GM12874 (cell line): Measurements from ENCODE around the gene NUP62.

Source experiments
- TF ChIP-seq, protein P1 (sequence below): IDR thresholded peaks from 2 replicates; pipeline ENCODE4 v1.5.1; 2011; ENCODE audit warnings: low read depth, mild to moderate bottlenecking, control low read depth, low read length, moderate library complexity; ENCODE audit not compliant: insufficient read depth

Gene NUP62

DNA sequence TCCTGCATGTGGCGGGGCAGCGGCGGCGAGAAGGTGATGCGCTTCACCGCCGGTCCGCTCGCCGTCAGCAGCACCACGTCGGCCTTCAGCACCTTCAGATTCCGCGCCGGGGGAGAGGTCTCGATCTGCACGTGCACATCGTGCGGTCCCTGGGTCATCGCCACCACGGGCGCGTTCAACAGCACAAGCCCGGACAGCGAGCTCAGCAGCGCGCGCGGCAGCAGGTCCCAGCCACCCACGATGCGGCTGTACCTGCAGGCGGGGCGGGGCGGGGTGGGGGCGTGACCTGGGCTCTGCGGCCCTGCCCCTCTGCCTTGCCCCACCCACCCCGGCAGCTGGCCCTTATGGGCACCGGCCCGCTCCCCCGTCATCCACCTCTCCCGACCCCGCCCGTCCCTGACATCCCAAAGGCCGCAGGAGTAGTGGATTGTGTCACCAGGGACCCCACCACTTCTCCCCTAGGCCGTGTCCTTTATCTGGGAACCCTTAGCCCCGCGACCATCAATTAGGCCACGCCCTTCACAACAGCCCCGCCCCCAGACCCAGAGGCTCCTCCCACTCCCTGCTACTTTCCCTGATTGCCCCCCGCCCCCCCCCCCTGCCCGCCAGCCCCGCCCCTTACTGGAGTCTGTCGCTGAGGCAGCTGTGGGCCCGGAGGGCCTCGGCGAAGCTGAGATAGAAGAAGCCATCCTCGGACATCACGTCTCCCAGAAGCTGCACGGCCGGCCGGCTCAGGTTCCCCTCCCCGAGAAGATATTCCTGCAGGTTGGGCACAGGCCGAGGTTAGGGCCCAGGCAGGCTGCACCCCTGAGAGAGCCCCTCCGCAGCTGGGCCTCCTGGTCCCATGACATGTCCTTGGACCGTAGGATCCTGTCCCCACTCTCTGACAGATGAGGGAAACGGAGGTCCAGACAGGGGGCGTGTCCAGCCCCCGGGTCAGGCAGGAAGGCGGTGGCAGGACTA lies 38.7 kb downstream of the NUP62 start:
- TF ChIP-seq, protein P1, sequence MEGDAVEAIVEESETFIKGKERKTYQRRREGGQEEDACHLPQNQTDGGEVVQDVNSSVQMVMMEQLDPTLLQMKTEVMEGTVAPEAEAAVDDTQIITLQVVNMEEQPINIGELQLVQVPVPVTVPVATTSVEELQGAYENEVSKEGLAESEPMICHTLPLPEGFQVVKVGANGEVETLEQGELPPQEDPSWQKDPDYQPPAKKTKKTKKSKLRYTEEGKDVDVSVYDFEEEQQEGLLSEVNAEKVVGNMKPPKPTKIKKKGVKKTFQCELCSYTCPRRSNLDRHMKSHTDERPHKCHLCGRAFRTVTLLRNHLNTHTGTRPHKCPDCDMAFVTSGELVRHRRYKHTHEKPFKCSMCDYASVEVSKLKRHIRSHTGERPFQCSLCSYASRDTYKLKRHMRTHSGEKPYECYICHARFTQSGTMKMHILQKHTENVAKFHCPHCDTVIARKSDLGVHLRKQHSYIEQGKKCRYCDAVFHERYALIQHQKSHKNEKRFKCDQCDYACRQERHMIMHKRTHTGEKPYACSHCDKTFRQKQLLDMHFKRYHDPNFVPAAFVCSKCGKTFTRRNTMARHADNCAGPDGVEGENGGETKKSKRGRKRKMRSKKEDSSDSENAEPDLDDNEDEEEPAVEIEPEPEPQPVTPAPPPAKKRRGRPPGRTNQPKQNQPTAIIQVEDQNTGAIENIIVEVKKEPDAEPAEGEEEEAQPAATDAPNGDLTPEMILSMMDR, result no peak

DNA sequence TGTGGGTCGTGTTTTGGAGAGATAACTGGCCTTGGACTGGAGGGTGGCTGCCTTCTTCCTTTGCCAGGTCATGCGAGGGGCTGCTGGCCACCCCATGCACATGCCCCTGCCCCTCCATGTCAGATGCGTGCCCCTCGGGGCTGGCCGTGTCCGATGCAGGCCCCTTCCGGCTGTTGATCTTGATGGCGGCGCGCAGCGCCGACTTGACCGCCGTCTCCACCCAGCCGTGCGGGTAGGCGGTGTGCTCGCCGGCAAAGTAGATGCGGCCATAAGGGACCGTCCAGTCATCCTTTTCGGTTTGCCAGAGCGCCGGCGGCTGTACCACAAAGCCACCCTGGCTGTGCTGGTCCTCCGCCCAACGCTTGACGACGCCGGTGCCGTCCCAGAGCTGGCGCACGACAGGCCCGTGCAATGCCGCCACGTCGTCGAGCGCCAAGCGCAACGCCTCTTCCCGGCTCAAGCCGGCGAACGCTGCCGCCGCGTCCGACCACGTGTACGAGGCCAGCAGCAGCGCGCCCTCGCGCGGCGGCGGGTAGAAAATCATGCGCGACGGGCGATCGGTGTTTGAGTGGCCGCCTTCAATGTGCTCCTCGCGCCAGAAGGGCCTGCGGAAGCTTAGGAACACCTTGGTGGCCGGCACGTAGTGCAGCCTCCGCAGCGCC lies 39.5 kb downstream of the NUP62 start:
- TF ChIP-seq, protein P1, result peak; percentile 79

DNA sequence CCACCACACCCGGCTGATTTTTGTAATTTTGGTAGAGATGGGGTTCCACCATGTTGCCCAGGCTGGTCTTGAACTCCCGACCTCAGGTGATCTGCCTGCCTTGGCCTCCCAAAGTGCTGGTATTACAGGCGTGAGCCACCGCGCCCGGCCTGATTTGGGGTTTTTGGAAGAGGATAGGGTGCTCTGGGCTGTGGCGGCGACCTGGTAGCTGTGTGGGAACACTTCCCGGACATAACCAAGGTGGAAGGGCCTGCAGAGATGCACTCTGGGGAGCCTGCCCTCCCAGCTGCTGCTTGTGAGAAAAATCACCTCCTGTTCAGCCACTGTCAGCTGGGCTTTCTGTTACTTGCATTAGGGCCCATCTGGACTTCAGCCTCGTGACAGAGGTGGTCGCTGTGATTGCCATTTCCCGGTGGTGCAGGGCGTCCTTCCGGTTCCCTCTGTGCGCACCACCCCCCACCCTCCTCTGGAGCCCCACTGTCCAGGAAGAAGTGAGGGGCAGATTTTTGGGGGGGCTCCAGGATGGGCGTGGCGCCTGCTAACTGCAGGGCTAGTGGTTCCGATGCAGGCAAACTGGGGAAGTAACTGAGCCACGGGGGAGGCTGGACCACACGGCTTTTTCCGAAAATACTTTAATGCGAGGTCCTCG lies 40.1 kb downstream of the NUP62 start:
- TF ChIP-seq, protein P1, result no peak

DNA sequence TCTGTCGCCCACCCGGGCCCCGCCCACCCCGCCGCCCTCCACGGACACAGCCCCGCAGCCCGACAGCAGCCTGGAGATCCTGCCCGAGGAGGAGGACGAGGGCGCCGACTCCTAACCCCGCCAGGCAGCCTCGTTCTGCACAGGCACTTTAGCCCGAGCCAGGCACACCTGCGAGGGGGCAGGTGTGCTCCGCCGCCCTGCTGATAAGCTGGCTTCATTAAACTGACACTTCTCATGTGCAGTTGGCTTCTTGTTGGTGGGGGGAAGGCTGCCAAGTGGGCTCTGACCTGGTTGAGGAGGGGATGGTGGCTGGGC lies 40.8 kb downstream of the NUP62 start:
- TF ChIP-seq, protein P1, result no peak

DNA sequence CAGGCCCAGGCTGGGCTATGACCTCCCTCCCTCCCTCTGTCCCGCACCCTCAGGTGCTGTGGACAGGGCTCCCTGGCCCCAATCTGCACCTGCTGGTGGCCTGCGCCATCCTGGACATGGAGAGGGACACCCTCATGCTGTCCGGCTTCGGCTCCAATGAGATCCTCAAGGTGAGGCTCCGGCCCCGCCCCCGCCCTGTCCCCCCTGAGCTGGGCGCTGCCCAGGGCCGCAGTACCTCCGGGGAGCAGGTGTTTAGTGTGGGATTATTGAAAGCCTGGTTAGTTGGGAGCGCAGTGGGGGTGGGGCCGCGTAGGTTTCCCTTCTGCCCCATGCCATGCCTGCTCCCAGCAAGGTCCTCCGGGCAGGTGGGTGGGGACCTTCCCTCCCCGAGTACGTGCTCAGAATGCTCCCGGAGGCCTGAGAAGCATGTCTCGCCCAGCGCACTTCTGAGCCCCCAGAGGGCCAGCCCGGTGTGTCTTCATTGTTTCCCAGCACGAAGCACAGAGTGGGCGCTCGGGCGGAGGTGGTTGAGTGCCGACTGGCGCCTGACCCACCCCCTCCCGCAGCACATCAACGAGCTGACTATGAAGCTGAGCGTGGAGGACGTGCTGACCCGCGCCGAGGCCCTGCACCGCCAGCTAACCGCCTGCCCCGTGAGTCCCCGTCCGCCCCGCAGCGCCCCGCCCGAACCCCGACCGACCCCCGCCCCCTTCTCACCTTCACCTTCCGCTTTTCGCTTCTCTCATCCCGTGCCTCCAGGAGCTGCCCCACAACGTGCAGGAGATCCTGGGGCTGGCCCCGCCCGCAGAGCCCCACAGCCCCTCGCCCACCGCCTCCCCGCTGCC lies 41.4 kb downstream of the NUP62 start:
- TF ChIP-seq, protein P1, result no peak

DNA sequence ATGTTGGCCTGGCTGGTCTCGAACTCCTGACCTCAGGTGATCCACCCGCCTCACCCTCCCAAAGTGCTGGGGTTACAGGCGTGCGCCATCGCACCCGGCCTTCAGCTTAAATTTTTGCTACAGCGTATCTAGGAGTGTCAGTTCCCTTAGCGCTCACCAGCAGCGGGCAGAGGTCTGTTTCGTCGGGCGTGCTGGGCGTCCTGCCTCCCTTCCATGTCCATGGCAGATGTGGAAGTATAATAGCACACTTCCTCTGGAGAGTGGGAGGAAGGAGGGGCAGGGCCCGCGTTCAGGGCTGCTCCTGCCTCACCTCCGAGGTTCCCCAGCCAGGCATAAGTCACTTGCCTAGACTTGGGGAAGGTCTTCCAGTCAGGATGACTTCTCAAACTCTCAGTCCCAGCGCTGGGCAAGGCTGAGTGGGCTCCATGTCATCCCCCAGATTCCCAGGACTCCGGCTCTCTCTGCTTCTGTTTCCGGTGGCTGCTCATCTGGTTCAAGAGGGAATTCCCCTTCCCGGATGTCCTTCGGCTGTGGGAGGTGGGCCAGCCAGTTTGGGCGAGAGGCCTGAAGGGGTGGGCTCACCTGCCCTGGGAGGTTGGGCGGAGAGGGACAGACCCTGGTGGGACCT lies 42.2 kb downstream of the NUP62 start:
- TF ChIP-seq, protein P1, result no peak

DNA sequence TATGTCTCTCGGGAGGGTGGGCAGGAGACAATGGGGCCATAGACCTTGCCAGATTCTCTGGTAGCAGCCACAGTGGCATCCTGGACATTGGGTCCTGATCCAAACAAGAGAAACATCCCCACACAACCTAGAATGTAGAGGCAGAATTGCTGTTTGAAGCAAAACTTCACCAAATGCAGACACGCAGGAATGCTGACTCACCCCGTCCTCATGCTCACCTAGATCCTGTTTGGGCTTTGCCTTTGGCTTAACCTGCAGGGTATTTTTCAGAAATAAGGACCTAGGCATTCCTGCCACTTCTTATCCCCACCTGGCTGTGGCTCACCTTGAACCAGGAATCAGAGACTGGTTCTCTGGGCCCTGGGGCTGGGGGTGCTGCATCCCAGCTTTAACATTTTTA lies 44.5 kb downstream of the NUP62 start:
- TF ChIP-seq, protein P1, result no peak
